ENCODE measurements around the gene PCDHA10. TPM values are rescaled to one million over a fixed set of nuclear protein-coding genes. Genes with fewer than 3 reads are reported as not detected.

The PCDHA10 gene
- total and polyA plus RNA-seq, 8 donors, result 0.14 to 1.7 (median 0.44) TPM

- DNase-seq, result peak in 2 of 4 donors; percentile 4 to 27
- peak in 1 of 2 donors; percentile 16 for TF ChIP-seq CTCF (IDR thresholded peaks at IDR 0.05)
- H3K9me3 ChIP-seq, result peaks cover 0 to 30% of the 10 kb centered on the region in 2 donors
- peaks cover 3 to 68% of the 10 kb centered on the region in 2 donors for H3K27me3 ChIP-seq
- H3K36me3 ChIP-seq, result no peaks in the 10 kb centered on the region
- no peak within 1 kb of the TSS for H3K27ac ChIP-seq
- H3K4me3 ChIP-seq, result peak within 1 kb of the TSS in 1 of 2 donors; percentile 26
- ATAC-seq, result peak; percentile 92
- no peaks in the 10 kb centered on the region for H3K4me1 ChIP-seq
- intact Hi-C loops (cut with DNase I), result loop anchor here in 1 of 2 donors (10.0 kb wide), 1 partner anchor 163 kb away; no protein-coding TSS in a partner anchor
Observed at GRCh38 chr5:140881889-140882590, 26.3 kb downstream of the PCDHA10 start, which contains the start of gene PCDHA13. Gene PCDHA13, plus strand, starts transcription at chr5:140882124. Its CDS starts 145 bp downstream, at chr5:140882269.

- peak; percentile 82 for ATAC-seq
- Histone ChIP-seq H3K36me3 (no peaks in the 10 kb centered on the region), H3K4me1 (no peaks in the 10 kb centered on the region), H3K4me3 (peak overlapping the region in 1 of 2 donors; percentile 26), H3K9me3 (peaks cover 0 to 25% of the 10 kb centered on the region in 2 donors), H3K27me3 (peaks cover 3 to 62% of the 10 kb centered on the region in 2 donors), H3K27ac (no peak overlapping the region)
- intact Hi-C loops (cut with DNase I), result loop anchor here in 1 of 2 donors (10.0 kb wide), 1 partner anchor 162 kb away; no protein-coding TSS in a partner anchor
- TF ChIP-seq CTCF (IDR thresholded peaks at IDR 0.05), result no peak
- peak in 1 of 4 donors; percentile 2 for DNase-seq
Observed at GRCh38 chr5:140882591-140882899, 26.8 kb downstream of the PCDHA10 start.

GRCh38 chr5:140883373-140883772 lies 27.7 kb downstream of the PCDHA10 start:
- intact Hi-C loops (cut with DNase I), result loop anchor here in 1 of 2 donors (10.0 kb wide), 1 partner anchor 161 kb away; no protein-coding TSS in a partner anchor

GRCh38 chr5:140883927-140884697 lies 28.4 kb downstream of the PCDHA10 start:
- peaks cover 3 to 51% of the 10 kb centered on the region in 2 donors for H3K27me3 ChIP-seq
- DNase-seq (no peak), ATAC-seq (no peak)
- no peak for TF ChIP-seq CTCF (IDR thresholded peaks at IDR 0.05)
- H3K9me3 ChIP-seq, result peaks cover 0 to 22% of the 10 kb centered on the region in 2 donors
- no peaks in the 10 kb centered on the region for H3K4me1 ChIP-seq
- no peak overlapping the region for H3K27ac ChIP-seq
- H3K4me3 ChIP-seq, result no peak overlapping the region
- no peaks in the 10 kb centered on the region for H3K36me3 ChIP-seq
- intact Hi-C loops (cut with DNase I), result loop anchor here in 1 of 2 donors (10.0 kb wide), 1 partner anchor 161 kb away; no protein-coding TSS in a partner anchor

More at GRCh38 chr5:140883373-140883772, 27.7 kb downstream of the PCDHA10 start:
- ATAC-seq (no peak), DNase-seq (no peak)
- Histone ChIP-seq H3K27me3 (peaks cover 3 to 58% of the 10 kb centered on the region in 2 donors), H3K4me3 (no peak overlapping the region), H3K4me1 (no peaks in the 10 kb centered on the region), H3K36me3 (no peaks in the 10 kb centered on the region), H3K9me3 (peaks cover 0 to 22% of the 10 kb centered on the region in 2 donors), H3K27ac (no peak overlapping the region)
- TF ChIP-seq CTCF (IDR thresholded peaks at IDR 0.05), result no peak

- Histone ChIP-seq H3K27me3 (no peaks in the 10 kb centered on the region), H3K27ac (no peak overlapping the region), H3K4me3 (no peak overlapping the region), H3K9me3 (peaks cover 0 to 24% of the 10 kb centered on the region in 2 donors), H3K4me1 (no peaks in the 10 kb centered on the region), H3K36me3 (no peaks in the 10 kb centered on the region)
- ATAC-seq, result no peak
- DNase-seq, result no peak
- TF ChIP-seq CTCF (IDR thresholded peaks at IDR 0.05), result no peak
- intact Hi-C loops (cut with DNase I), result no loop called here
Observed at GRCh38 chr5:140916325-140916724, 60.6 kb downstream of the PCDHA10 start.
